Measurements from ENCODE around the gene ARPC1B.

DNA sequence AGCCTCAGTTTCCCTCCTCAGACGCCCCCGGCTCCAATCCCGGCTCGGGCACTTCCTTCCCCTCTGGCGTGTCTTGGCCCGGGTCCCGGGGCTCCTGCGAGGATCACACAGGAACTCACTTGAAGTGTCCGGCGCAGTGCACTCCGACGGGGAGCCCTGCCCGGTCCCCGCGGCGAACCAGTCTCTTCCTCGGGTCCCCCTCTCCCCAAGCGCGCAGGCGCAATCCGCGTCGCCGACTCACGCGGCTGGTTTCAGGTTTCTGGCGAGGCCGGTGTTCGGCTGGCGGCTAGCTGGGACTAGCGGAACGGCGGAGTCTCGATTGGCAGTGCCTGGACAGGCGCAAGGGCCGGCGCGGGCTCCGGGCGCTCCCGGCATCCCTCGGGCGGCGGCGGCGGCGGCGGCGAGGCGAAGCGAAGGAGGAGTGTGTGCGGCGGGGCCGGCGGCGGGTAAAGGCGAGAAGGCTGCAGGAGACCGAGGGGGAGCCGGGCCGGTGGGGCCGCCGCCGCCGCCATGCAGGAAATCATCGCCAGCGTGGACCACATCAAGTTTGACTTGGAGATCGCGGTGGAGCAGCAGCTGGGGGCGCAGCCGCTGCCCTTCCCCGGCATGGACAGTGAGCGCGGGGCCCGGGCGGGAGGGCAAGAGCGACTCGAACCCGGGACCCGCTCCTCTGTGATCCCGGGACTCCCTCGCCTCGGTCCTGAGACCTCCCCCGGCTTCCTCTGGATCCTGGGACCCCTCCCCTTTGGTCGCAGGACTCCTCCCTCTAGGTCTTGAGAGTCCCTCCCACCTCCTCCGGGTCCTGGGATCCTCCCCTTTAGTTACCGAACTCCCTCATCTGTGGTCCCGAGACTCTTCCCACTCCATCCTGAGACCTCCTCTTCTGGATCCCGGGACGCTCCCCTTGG is 64.3 kb downstream of the ARPC1B start, which contains the start of the genes CPSF4 and PTCD1:
- TF ChIP-seq, protein P1, sequence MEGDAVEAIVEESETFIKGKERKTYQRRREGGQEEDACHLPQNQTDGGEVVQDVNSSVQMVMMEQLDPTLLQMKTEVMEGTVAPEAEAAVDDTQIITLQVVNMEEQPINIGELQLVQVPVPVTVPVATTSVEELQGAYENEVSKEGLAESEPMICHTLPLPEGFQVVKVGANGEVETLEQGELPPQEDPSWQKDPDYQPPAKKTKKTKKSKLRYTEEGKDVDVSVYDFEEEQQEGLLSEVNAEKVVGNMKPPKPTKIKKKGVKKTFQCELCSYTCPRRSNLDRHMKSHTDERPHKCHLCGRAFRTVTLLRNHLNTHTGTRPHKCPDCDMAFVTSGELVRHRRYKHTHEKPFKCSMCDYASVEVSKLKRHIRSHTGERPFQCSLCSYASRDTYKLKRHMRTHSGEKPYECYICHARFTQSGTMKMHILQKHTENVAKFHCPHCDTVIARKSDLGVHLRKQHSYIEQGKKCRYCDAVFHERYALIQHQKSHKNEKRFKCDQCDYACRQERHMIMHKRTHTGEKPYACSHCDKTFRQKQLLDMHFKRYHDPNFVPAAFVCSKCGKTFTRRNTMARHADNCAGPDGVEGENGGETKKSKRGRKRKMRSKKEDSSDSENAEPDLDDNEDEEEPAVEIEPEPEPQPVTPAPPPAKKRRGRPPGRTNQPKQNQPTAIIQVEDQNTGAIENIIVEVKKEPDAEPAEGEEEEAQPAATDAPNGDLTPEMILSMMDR (IDR thresholded peaks at IDR 0.05), result no peak
- no peak for TF ChIP-seq POLR2A (IDR thresholded peaks at IDR 0.05)
